Keratinocyte (primary cell): ENCODE measurements around the gene TMEM259.

Source experiments
- CTCF ChIP-seq, 3 experiments: IDR thresholded peaks in 1 of 3; conservative IDR thresholded peaks in 1 of 3; optimal IDR thresholded peaks in 1 of 3; 2 replicates in 2 of 3; 3 replicates in 1 of 3; pipeline versions ENCODE3 to v1.5.1; 2011; ENCODE audit warnings: low read length in 3 of 3, mild to moderate bottlenecking in 3 of 3, moderate library complexity in 2 of 3, control low read depth in 1 of 3, inconsistent platforms in 1 of 3; ENCODE audit not compliant: insufficient read depth in 2 of 3; ENCODE audit errors: extremely low read depth in 1 of 3
- EZH2 ChIP-seq: IDR thresholded peaks from one replicate; pipeline ENCODE4 v1.6.1; 2012; ENCODE audit warnings: inconsistent platforms, mild to moderate bottlenecking, low read length, moderate library complexity

DNA sequence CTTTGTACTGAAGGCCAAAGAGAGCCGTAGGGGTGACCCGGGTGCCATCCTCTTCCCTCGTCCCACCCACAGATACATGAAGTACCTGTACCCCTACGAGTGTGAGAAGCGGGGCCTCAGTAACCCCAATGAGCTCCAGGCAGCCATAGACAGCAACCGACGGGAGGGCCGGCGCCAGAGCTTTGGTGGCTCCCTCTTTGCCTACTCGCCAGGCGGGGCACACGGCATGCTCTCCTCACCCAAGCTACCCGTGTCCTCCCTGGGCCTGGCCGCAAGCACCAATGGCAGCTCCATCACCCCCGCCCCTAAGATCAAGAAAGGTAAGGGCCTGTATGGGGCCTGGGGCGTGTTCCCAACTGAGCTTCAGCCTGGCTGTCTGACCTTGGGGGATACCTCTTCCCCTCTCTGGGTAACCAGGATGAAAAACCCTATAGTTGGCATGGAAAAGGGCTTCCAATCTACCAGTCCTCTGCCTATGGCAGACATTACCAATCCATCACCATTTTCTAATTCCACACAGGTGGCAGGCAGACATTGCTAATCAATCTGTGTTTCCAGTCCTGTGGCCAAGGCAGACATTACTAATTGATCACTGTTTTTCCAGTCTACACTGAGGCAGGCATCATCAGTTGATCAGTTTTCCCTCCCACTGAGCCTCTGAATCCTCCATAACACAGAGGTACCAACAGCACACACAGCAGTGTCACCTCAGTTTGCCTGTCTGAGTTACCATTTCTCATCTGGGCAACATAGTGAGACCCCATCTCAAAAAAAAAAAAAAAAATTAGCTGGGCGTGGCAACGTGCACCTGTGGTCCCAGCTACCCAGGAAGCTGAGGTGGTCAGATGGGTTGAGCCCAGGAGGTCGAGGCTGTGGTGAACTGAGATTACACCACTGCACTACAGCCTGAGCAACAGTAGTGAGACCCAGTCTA lies 55.9 kb downstream of the TMEM259 start:
- TF ChIP-seq CTCF (optimal IDR thresholded peaks at IDR 0.05 in 1 of 3, IDR thresholded peaks at IDR 0.05 in 1 of 3, conservative IDR thresholded peaks at IDR 0.05 in 1 of 3; ENCODE audit: extremely low read depth in 1 of 3, insufficient read depth in 2 of 3, low read length in 3 of 3) (no peak), EZH2 (no peak)
